Measurements from ENCODE around the gene MTA1.

GRCh38 chr14:105491366-105491973, 71.8 kb downstream of the MTA1 start:
- TF ChIP-seq MAX (IDR thresholded peaks at IDR 0.05) (no peak), FOXA2 (IDR thresholded peaks at IDR 0.05) (no peak), SP1 (IDR thresholded peaks at IDR 0.05) (no peak), CTCF (IDR thresholded peaks at IDR 0.05; ENCODE audit: low read depth, low read length, missing input control) (no peak), ATF3 (IDR thresholded peaks at IDR 0.05) (no peak), JUND (IDR thresholded peaks at IDR 0.05) (no peak), YY1 (IDR thresholded peaks at IDR 0.05) (no peak), RAD21 (IDR thresholded peaks at IDR 0.05) (no peak), GABPA (IDR thresholded peaks at IDR 0.05 in 1 of 2, conservative IDR thresholded peaks at IDR 0.05 in 1 of 2) (no peak)
- TF ChIP-seq, protein P1, sequence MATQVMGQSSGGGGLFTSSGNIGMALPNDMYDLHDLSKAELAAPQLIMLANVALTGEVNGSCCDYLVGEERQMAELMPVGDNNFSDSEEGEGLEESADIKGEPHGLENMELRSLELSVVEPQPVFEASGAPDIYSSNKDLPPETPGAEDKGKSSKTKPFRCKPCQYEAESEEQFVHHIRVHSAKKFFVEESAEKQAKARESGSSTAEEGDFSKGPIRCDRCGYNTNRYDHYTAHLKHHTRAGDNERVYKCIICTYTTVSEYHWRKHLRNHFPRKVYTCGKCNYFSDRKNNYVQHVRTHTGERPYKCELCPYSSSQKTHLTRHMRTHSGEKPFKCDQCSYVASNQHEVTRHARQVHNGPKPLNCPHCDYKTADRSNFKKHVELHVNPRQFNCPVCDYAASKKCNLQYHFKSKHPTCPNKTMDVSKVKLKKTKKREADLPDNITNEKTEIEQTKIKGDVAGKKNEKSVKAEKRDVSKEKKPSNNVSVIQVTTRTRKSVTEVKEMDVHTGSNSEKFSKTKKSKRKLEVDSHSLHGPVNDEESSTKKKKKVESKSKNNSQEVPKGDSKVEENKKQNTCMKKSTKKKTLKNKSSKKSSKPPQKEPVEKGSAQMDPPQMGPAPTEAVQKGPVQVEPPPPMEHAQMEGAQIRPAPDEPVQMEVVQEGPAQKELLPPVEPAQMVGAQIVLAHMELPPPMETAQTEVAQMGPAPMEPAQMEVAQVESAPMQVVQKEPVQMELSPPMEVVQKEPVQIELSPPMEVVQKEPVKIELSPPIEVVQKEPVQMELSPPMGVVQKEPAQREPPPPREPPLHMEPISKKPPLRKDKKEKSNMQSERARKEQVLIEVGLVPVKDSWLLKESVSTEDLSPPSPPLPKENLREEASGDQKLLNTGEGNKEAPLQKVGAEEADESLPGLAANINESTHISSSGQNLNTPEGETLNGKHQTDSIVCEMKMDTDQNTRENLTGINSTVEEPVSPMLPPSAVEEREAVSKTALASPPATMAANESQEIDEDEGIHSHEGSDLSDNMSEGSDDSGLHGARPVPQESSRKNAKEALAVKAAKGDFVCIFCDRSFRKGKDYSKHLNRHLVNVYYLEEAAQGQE (IDR thresholded peaks at IDR 0.05) = no peak
